NCI-H2196 treated with DMSO at 0.1 percent for 48 hours (cell line): ENCODE measurements around the gene FAR2.

Experiments
- DNase-seq: peaks from one replicate; lab custom pipeline; 2025; ENCODE audit not compliant: unreplicated experiment; lab: John Stamatoyannopoulos, UW

FAR2 gene

DNA sequence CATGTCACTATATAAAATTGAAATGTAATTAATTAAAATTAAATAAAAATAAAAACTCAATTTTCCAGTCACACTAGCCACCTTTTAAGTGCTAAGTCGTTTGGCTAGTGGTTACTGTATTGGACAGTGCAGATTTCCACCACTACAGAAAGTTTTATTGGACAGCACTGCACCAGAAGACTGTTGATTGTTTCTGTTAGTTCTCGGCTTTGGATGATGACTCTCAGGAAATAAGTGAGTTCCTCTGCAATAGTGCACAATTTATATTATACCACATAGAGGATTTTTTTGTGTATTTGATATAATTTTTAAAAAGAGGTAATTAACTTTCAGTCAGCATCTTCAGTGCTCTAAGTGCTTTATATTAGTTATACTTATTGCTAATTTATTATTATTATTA, 52.7 kb downstream of the FAR2 start:
- DNase-seq: no peak

DNA sequence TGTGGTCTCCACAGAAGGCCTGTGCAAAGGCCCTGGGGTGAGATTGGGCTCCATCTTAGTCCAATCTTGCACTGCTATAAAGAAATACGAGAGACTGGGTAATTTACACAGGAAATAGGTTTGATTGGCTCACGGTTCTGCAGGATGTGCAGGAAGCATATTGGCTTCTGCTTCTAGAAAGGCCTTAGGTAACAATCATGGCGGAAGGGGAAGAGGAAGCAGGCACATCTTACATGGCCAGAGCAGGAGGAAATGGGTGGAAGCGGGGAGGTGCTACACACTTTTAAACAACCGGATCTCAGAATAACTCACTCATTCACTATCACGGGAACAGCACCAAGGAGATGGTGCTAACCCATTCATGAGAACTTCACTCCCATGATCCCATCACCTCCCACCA, 55.4 kb downstream of the FAR2 start:
- DNase-seq: no peak

DNA sequence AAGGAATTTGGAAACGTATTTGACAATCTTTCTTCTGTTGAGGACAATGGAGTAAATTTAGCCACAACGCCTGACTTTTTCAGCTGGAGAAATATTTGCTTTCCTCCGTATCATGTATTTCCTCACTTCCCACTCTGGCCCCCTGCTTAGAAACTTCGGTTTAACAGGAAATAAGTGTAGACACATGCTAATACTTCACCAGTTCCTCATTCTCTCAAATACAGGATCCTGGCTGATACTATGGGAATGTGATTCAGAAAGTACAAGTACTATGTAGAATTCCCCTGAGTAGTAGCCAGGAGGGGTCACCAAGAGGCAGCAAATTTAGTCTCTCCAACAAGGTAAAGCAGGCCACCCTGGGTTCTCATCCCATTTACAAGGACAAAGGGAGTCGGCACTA, 58.0 kb downstream of the FAR2 start:
- DNase-seq: no peak

DNA sequence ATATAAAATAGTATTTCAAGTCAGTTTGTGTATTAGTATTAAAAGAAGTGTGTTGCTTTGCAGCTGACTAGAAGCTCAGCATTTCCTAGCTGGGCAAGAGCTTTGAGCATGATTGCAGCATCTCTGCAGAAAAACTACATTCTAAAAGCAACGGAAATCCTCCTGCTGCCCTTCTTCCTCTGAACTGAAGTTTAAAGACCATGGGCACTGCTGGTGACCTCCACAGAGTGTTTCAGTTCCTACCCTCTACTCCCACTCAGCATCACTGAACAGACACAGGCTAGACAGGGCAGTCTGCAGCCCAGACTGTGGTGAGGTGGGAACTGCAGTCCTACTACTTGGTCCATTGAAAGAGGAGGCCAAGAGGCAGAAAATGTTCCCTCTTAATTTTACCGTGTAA, 59.0 kb downstream of the FAR2 start:
- DNase-seq: no peak

DNA sequence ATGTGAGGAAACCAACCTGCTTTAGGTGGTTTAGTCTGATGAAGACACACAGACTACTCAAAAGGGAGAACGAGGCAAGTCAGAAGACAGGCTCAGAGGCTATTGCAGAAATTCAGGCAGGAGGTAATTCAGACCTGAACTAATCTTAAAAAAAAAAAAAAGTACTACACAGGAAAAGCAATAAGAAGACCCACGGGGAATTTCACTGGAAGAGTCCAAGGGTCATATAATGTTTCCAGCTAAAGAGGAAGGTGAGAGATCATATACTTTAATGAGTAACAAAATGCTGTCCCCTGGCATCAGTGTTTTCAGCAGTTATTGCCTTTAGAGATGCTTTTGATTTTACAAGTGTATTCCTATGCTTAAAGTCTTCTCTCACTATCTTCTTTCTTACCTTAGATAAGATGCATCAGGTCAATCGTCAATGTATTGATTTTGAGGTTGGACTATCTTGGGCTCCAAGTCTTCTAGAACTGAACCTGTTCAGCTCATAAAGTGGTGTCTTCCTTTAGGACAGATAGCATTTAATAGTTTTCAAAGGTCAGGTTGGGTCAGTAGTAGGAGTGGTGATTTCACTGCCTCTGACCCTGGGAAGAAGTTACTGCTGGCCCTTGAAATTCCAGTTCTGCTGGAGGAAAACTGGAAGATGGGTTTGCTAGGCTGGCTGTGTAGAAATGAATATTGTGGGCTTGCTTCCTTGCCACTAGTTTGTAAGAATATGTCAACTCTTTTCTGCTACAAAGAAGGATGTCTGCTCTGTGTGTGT, 60.0 kb downstream of the FAR2 start:
- DNase-seq: no peak

DNA sequence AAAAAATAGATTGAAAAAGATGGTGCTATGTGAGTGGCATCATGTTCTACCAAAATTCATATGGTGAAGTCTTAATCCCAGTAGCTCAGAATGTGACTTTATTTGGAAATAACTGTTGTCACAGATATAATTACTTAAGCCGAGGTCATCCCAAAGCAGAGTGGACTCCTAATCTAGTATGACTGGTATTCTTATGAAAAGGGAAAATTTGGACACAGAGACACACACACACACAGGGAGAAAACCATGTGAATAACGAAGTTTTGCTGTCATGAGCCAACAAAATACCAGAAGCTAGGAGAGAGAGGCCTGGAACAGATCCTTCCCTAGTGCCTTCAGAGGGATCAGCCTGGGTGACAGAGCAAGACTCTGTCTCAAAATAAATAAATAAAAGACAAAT, 62.6 kb downstream of the FAR2 start:
- DNase-seq: no peak

DNA sequence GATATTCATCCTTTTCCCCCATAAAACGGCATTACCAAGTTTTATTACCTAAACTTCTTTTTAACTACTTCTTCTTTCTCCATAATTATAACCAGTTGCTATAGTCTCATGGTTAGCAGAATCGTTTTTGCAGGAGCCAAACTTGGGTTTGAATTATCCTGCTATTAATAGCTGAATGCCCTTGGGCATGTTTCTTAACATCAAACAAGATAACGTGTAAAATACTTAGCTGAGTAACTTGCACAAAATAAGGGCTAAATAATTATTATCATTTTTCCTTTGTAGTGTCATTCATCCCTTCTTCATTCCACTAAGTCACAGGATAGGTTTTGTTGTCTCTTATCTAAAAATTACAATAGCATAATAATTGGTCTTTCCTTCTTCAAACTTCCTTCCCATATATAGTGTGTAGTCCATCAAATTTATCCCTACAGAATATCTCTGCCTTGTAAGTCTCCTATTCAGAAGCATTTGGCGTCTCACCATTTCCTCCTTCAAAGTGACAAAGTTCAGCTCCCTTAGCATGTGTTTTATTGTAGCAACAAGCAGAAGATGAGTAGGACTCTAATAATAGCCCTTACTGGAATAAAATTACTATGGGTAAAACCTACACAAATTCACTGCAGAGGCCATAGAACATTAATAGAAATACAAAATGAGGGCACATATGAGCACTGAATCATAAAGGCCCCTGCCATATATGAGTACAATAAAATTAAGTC, 63.8 kb downstream of the FAR2 start:
- DNase-seq: no peak

DNA sequence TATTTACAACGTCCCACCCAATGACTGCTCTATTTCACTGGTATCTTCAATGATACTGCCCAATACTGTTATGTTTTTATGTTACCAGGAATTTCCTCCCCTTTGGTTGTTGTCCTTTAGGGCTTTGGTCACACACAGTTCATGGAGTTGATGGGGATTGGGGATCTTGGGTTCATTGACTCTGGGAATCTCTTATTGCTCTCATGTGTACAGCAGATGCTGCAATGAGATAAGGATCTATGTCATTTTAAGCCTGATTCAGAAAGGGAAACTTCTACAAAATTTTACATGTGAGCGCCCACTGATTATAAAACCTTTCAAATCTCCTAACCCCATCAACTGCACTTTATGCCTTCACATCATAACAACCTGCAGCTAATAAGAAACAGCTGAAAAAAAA, 67.2 kb downstream of the FAR2 start:
- no peak for DNase-seq

DNA sequence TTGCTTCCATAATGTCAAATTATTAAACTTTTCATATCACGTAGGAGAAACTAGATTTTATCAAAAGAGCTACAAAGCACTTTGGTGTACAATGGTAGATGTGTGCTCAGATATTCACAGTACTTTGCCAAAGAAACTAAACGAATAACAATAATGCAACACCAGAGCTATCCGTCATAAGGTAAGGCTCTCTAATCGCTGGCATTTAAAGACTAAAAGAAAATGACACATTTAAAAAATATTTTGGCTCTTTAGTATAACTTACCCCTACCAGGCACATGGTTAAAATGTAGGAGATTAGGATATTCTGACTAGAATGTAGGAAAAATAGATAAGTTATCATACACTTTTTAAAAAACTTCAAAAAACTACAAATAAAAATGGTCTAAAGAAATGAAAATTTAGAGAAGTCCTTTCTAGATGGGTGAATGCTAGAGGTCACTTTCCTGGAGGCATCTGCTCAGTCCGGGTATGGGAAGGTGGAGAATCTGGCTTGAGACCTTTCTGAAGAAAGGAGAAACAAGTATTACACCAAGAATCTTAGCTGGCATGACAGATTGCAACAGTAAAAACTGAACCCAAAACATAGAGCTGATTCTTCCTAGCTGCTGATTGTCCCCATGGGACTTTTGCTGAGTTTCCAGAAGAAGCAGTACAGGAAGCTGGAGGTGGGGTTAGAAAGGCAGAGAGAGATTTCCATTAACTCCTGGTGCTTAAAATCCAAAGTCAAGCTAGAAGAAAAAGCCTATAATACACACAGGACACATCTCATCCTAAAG, 67.9 kb downstream of the FAR2 start:
- no peak for DNase-seq

DNA sequence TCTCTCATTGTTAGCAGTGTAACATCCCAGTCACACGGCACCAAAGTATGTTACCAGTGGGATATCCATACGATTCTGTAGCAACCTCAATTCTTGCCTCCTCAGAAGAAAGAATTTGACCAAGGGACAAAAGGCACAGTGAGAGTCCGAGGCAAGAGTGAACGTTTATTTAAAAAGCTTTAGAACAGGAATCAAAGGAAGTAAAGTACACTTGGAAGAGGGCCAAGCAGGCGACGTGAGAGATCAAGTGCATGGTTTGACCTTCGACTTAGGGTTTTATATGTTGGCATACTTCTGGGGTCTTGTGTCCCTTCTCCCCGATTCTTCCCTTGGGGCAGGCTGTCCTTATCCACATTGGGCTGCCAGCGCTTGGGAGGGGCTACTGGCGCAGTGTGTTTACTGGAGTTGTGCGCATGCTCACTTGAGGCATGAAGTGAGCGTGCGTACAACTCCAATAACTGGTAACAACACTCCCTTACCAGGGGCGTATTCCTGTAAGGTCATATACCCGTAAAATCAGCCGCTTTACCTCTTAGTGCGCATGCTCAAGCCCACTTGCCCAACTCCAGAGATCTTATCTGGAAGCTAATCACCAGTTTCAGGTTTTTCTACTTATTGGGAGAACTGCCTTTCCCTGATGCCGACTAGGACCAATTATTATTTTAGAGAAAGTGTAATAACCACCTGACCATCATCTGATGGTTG, 71.7 kb downstream of the FAR2 start:
- DNase-seq: no peak

DNA sequence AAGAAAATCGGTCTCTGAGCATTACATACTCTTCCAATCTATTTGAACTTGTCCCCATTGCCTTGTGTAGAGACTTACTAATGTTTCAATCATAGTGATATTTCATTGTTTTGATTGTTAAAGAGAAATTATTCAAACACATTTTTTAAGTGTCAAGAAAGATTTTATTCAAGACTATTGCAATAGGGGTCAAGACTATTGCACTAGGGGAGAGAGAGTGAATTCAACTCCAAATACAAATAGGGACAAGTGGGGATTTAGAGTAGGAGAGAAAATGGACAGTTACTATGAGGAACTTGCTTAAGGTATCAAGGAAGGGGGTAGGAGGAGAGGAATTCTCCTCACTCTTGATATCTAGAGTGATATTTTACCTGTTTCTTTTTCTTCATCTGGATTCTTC, 73.1 kb downstream of the FAR2 start:
- DNase-seq: no peak

DNA sequence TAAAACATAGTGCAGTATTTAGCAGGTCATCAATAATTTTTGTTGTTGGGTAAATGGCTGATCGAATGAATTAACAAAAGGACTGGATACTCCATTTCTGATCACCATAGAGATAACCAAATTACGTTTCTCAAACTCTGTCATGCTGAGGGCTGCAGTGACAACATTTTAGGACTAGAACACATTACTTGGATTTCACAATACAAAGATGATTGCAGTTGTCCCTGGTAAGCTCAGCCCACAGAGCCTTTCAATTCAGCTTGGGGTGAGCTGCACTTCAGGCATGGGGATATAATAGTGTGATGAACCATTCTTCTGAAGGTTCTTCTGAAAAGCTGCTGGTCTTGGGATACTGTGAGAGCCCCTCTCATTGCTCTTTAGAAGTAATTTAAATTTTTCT, 74.3 kb downstream of the FAR2 start:
- no peak for DNase-seq

DNA sequence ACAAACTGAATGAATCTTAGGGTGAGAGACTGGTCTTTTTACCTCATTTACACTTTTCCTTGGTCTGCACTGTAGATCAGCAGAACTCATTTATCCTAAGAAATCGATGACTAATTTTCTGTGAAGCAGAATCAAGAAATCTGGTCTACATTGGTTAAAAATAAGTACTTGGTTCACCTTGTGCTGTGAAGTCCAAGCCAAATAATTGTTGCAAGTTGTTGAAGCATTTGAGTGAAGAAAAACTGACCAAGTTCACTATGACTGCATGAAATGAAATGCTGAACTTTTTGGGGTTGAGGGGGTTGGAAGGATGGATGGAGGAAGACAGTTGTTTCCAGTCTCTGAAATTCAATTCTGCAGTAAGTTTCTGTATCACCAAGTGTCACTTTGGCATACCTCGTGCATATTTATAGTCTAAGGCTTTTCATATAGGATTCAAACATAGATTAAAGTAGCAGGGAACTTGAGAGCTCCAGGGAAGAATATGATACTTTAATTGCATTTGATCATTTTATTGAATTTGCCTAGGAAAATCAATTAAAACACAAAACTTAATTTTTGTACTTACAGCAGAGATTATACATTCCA, 75.0 kb downstream of the FAR2 start:
- DNase-seq: no peak

DNA sequence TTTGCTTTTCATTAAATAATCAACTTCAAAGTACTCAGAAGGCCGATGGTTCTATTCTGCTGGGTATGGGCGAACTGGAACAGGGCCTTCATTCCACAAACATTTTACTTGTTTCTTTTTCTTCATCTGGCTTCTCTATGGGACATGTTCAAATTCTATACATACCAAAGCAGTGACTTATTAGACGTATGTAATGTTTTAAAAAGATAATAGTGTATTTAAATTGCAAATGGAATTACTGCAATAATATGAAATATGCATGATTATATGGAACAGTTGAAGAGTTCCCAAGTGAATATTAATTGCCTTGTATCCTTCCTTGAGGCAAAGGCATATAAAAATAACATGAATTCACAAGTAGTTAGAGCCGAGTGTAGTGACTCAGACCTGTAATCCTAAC, 75.5 kb downstream of the FAR2 start:
- DNase-seq: no peak

DNA sequence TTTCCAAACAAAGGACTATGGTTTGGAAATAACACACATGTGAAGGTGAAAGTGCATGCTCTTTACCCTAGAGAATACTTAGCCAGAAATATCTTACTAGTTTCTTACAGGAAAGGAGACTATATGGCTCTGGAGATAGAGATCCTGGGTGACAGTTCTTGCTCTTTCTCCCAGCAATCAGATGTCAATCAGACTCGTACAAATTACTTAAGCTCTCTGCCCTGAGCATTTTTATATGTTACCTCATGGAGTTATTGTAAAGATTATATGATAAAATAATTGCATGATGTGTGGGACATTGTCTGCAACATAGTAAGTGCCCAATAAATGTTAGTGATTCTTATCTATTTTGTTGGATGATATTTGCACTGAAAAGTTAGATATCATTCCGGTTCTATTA, 76.8 kb downstream of the FAR2 start:
- no peak for DNase-seq

DNA sequence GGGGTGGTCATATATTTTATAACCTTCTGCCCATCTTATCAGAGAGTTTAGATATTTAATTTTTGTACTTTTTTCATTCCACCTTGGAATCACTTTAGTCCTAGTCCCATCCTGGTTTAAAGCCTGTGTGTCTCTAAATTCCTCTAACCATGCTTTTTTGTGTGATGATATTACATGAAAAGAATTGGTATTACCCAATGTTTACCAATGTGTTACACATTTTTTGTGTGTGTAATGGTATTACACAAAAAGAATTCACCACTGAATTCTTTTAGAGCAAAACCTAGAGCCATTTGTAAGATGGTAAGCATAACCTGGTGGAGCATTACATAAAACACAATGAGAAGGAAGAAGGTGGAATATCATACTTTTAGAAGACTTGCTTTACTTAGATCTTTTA, 77.5 kb downstream of the FAR2 start:
- DNase-seq: no peak

DNA sequence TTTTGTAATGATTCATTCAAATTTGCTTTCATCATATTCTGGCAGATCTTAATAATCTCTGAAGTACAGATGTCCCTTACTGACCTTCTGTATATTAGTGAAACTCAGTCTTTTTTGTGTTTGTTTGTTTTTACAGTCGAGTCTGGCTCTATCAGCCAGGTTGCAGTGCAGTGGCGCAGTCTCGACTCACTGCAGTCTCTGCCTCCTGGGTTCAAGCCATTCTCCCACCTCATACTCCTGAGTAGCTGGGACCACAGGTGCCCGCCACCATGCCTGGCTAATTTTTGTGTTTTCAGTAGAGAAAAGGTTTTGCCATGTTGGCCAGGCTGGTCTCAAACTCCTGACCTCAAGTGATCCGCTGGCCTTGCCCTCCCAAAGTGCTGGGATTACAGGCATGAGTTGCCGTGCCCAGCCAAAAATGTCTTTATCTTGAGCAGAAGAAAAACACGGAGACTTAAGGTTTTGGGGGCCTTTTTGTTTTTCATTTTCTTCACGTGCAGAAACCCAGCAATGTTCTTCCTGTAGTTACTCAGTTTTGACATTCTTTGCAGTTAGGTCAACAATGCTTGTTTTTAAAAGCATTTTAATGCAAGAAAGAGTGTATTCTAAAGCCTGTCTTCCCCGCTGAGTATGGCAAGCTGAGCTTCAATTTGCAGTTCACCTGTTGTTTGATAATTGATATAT, 79.5 kb downstream of the FAR2 start:
- no peak for DNase-seq

DNA sequence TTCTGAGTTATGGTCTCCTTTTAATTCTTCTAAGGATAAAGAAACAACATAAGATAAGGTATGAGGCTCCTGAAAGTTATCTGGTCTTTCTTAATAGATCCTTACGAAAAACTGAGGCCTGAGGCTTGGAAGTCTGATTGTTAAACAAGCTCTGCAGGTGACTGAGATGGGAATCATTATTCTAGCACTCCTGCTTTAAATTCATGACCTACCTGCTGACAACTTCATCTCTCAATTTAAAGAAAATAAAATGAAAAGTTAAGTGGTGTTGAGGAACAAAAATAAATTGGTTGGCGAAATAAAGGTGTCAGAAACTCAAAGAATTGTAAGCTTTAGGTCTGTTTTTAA, 80.1 kb downstream of the FAR2 start:
- DNase-seq: no peak

DNA sequence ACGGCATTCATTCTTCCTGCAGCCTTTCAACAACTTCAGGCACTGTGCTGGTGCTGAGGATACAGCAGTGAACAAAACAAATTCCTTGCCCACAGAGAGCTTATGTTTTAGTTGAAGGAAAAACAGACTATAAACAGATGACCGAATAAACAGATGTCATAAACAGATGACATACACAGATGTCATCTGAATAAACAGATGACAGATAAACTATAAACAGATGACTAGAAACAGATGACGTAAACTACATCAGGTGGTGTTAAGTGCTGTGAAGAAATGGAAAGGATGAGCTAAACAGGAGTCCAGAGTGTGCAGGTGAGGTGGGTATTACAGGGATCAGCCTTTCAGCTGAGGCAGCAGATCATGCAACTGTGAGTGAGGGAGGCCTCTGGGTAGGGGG, 80.9 kb downstream of the FAR2 start:
- no peak for DNase-seq

DNA sequence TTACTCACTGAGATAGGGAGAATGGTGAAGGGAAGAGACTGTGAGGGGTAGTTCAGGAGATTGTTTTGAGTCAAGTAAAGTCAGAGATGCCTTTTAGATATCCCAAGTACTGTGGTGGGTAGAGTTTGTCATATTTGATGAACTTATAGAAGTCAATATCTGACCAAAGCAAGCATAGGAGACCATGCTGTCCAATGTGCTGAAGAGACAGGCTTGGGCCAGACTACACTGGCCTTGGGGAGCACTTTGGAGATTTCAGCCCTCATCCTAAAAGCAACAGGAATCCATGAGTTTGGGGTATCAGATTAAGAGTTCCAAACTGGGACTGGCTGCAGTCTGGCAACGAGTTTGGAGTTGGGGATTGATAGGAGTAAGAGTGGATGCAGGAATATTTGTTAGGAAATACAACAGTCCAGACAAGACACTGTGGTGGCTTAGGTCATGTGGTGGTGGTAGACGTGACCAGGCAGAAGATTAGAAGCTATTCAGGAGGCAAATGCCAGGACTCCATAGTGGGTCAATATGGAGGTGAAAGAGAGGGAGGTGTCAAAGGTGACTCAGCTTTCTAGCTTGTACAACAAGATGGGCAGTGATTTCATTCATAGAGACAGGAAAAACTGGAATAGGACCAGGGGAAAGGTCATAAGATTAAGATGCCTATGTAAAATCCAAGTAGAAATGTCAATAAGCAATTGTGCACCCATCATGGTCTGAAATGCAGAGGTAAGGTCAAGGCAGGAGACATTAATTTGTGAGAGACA, 81.9 kb downstream of the FAR2 start:
- DNase-seq: no peak
